GM10248 (cell line): ENCODE data around the gene SFMBT1.

Experiments used
- CTCF ChIA-PET: fragments of 300-600 bp; sonication (Branson Sonifier 250); formaldehyde crosslinking; extraction: SDS; loops from one replicate; lab custom pipeline; 2021; ENCODE audit warnings: antibody characterized with exemption; lab: Yijun Ruan, JAX
- POLR2A ChIA-PET: fragments of 350-650 bp; sonication (Branson Sonifier 250); formaldehyde crosslinking; extraction: SDS; loops from one replicate; lab custom pipeline; 2020; ENCODE audit warnings: antibody characterized with exemption; lab: Yijun Ruan, JAX
- DNase-seq: peaks from one replicate; pipeline ENCODE4 v3.0.0; 2012; ENCODE audit errors: extremely low spot score
- CTCF ChIP-seq: IDR thresholded peaks from 2 replicates; pipeline ENCODE4 v1.5.1; 2012; ENCODE audit warnings: mild to moderate bottlenecking, low read depth; ENCODE audit errors: extremely low read depth, missing control alignments, control extremely low read depth

Gene SFMBT1

GRCh38 chr3:52925405-52926313, 120.2 kb downstream of the SFMBT1 start:
- DNase-seq = no peak

GRCh38 chr3:52923963-52924362, 121.9 kb downstream of the SFMBT1 start:
- ChIA-PET CTCF (interaction anchor here (1.6 to 3.7 kb wide), 2 partner anchors 9 to 15 kb away, joined by 4 to 9 read pairs; no protein-coding TSS in a partner anchor), POLR2A (no interaction called here)
- no peak for DNase-seq
- no peak for TF ChIP-seq CTCF

More at GRCh38 chr3:52925405-52926313, 120.2 kb downstream of the SFMBT1 start:
- ChIA-PET CTCF (interaction anchor here (1.1 to 4.3 kb wide), 4 partner anchors 9 to 87 kb away, joined by 3 to 25 read pairs (median 13); no protein-coding TSS in a partner anchor), POLR2A (interaction anchor here (0.6 kb wide), 1 partner anchor 52 kb away, joined by 4 read pairs; no protein-coding TSS in a partner anchor)
- TF ChIP-seq CTCF = no peak

- ChIA-PET POLR2A (no interaction called here), CTCF (interaction anchor here (1.2 to 2.4 kb wide), 3 partner anchors 9 to 16 kb away, joined by 3 to 10 read pairs (median 5); no protein-coding TSS in a partner anchor)
Measured at GRCh38 chr3:52920841-52921240, 125.0 kb downstream of the SFMBT1 start.

GRCh38 chr3:52917044-52917443, 128.8 kb downstream of the SFMBT1 start:
- no peak for DNase-seq
- TF ChIP-seq CTCF = no peak
- POLR2A ChIA-PET = no interaction called here
- CTCF ChIA-PET = no interaction called here

More at GRCh38 chr3:52920841-52921240, 125.0 kb downstream of the SFMBT1 start:
- no peak for TF ChIP-seq CTCF
- no peak for DNase-seq

- ChIA-PET CTCF (interaction anchor here (0.9 to 1.7 kb wide), 6 partner anchors 10 to 111 kb away, joined by 3 to 9 read pairs (median 3); no protein-coding TSS in a partner anchor), POLR2A (no interaction called here)
- no peak for TF ChIP-seq CTCF
- DNase-seq = no peak
Measured at GRCh38 chr3:52915294-52915693, 130.6 kb downstream of the SFMBT1 start.

GRCh38 chr3:52912885-52913731, 132.8 kb downstream of the SFMBT1 start:
- POLR2A ChIA-PET = no interaction called here
- CTCF ChIA-PET = interaction anchor here (0.8 to 2.1 kb wide), 6 partner anchors 12 to 158 kb away, joined by 3 to 10 read pairs (median 3); no protein-coding TSS in a partner anchor
- no peak for DNase-seq
- no peak for TF ChIP-seq CTCF
